OCI-LY7 (cell line): Measurements from ENCODE around the gene CHST8. TPM values are rescaled to one million over a fixed set of nuclear protein-coding genes. Genes with fewer than 3 reads are reported as not detected.
"Not testable (repeated sequence)": the region's sequence is repeated elsewhere in the genome, so short reads cannot be mapped to it uniquely, and the experiment has no call there.

Experiments
- BruUV-seq: library from RNA; stranded (reverse); fragments of 400-500 nt; replicated peaks from 2 replicates; lab custom pipeline; 2021; lab: Mats Ljungman, UMichigan
- CTCF ChIA-PET: fragments of 300-600 bp; sonication (Branson Sonifier 250); formaldehyde crosslinking; loops from one replicate; lab custom pipeline; 2022; ENCODE audit warnings: antibody characterized with exemption; ENCODE audit not compliant: unreplicated experiment; lab: Charles Lee
- POLR2A ChIA-PET: fragments of 300-600 bp; sonication (Branson Sonifier 250); formaldehyde crosslinking; loops from one replicate; lab custom pipeline; 2022; ENCODE audit warnings: antibody characterized with exemption; lab: Charles Lee
- DNase-seq: peaks from one replicate; pipeline ENCODE4 v3.0.0-alpha.2; 2015; ENCODE audit warnings: low spot score
- H2AFZ ChIP-seq: fragments of 200-600 bp; sonication (generic), shearing (Covaris generic); 2 replicates; pipeline ENCODE4 v1.6.1; 2014; ENCODE audit warnings: mild to moderate bottlenecking, antibody characterized with exemption, low read length, moderate library complexity
- H3K27ac ChIP-seq: fragments of 200-600 bp; sonication (generic); 2 replicates; pipeline ENCODE4 v1.5.1; 2014; ENCODE audit warnings: mixed run types, low read depth, mild to moderate bottlenecking, moderate library complexity, low read length, inconsistent platforms; ENCODE audit not compliant: poor library complexity, severe bottlenecking
- H3K36me3 ChIP-seq: fragments of 200-600 bp; sonication (generic); 2 replicates; pipeline ENCODE4 v1.6.1; 2014; ENCODE audit warnings: mild to moderate bottlenecking, antibody characterized with exemption, low read length, moderate library complexity, mixed read lengths; ENCODE audit not compliant: insufficient read depth
- H3K4me1 ChIP-seq: fragments of 200-600 bp; sonication (generic); 2 replicates; pipeline ENCODE4 v1.5.1; 2014; ENCODE audit warnings: mild to moderate bottlenecking, low read length; ENCODE audit not compliant: insufficient read depth, poor library complexity, severe bottlenecking
- H3K4me2 ChIP-seq: fragments of 200-600 bp; sonication (generic); 2 replicates; pipeline ENCODE4 v1.6.1; 2014; ENCODE audit warnings: mild to moderate bottlenecking, low read length
- H3K4me3 ChIP-seq: fragments of 200-600 bp; sonication (generic); 2 replicates; pipeline ENCODE4 v1.5.1; 2014; ENCODE audit warnings: mild to moderate bottlenecking, low read depth, low read length; ENCODE audit not compliant: poor library complexity, severe bottlenecking
- H3K79me2 ChIP-seq: fragments of 200-600 bp; sonication (generic); 2 replicates; pipeline ENCODE4 v1.6.1; 2016; ENCODE audit warnings: low read depth, mild to moderate bottlenecking, low read length, moderate library complexity, mixed read lengths; ENCODE audit not compliant: insufficient read depth
- H3K9me2 ChIP-seq: fragments of 200-600 bp; sonication (generic); 2 replicates; pipeline ENCODE4 v1.6.1; 2016; ENCODE audit warnings: mild to moderate bottlenecking, low read length, mixed read lengths; ENCODE audit not compliant: insufficient read depth
- H3K9me3 ChIP-seq: fragments of 200-600 bp; sonication (generic); 2 replicates; pipeline ENCODE4 v1.6.1; 2014; ENCODE audit warnings: mild to moderate bottlenecking, mixed run types, low read length, mixed read lengths
- H4K20me1 ChIP-seq: fragments of 200-600 bp; sonication (generic); 2 replicates; pipeline ENCODE4 v1.6.1; 2014; ENCODE audit warnings: mild to moderate bottlenecking, antibody characterized with exemption, low read length, moderate library complexity, mixed read lengths; ENCODE audit not compliant: insufficient read depth
- EZH2phosphoT487 ChIP-seq: fragments of 200-600 bp; sonication (generic); IDR thresholded peaks from 2 replicates; pipeline ENCODE4 v1.6.1; 2018; ENCODE audit warnings: low read depth, borderline replicate concordance, mild to moderate bottlenecking, mixed run types, antibody characterized with exemption, low read length, moderate library complexity, mixed read lengths
- intact Hi-C: fragments of 100-400 bp; cut with micrococcal nuclease; formaldehyde crosslinking; loops from one replicate; pipeline ENCODE4 v1.10.0; 2022; ENCODE audit not compliant: unreplicated experiment
- total RNA-seq, 2 experiments: library from RNA; depleted of rRNA in 1 of 2; stranded (reverse); fragments of >200 nt in 1 of 2; shearing (Covaris generic) in 1 of 2; gene quantifications; 2 replicates each; pipeline ENCODE4 v1.2.3, GENCODE V29; 2014 to 2022
- TF ChIP-seq, protein P1 (sequence below): fragments of 200-600 bp; sonication (generic); conservative IDR thresholded peaks from 2 replicates; pipeline ENCODE4 v1.5.1; 2014; ENCODE audit warnings: mild to moderate bottlenecking, antibody characterized with exemption, low read length, moderate library complexity, mixed read lengths

Gene CHST8
- total RNA-seq, 2 experiments from 2014 or later: not detected

DNA sequence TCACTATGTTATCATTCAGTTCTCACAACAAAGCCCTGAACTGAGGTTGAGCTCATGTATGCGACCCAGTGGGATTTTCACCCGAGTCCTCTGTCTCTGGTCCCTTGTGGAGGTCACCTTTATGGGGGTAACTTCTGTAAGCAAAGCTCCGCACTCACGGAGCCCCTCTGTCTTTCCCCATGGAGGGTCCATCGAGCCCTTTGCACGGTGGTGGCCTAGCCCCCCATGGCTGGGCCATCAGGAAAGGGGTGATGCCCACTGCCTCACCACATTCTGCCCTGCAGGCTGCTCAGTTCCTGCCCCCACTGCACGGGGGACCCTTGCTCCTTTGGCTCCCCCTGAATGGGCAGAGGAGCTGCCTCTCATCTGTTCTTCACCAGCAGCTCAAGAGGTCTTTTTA, 39.6 kb downstream of the CHST8 start:
- Histone ChIP-seq H3K36me3 (no peaks in the 10 kb centered on the region), H3K9me3 (no peaks in the 10 kb centered on the region), H3K27ac (no peak overlapping the region), H3K79me2 (no peaks in the 10 kb centered on the region), H2AFZ (no peak overlapping the region), H3K4me2 (no peak overlapping the region), H3K9me2 (no peaks in the 10 kb centered on the region), H4K20me1 (no peaks in the 10 kb centered on the region), H3K4me1 (no peaks in the 10 kb centered on the region), H3K4me3 (no peak overlapping the region)
- TF ChIP-seq, protein P1, sequence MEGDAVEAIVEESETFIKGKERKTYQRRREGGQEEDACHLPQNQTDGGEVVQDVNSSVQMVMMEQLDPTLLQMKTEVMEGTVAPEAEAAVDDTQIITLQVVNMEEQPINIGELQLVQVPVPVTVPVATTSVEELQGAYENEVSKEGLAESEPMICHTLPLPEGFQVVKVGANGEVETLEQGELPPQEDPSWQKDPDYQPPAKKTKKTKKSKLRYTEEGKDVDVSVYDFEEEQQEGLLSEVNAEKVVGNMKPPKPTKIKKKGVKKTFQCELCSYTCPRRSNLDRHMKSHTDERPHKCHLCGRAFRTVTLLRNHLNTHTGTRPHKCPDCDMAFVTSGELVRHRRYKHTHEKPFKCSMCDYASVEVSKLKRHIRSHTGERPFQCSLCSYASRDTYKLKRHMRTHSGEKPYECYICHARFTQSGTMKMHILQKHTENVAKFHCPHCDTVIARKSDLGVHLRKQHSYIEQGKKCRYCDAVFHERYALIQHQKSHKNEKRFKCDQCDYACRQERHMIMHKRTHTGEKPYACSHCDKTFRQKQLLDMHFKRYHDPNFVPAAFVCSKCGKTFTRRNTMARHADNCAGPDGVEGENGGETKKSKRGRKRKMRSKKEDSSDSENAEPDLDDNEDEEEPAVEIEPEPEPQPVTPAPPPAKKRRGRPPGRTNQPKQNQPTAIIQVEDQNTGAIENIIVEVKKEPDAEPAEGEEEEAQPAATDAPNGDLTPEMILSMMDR: no peak
- TF ChIP-seq EZH2phosphoT487: no peak
- ChIA-PET CTCF (no interaction called here), POLR2A (interaction anchor here (0.7 kb wide), 1 partner anchor 154 kb away, joined by 3 read pairs; no protein-coding TSS in a partner anchor)
- BruUV-seq: no TSS peak
- no peak for DNase-seq
- intact Hi-C loops: no loop called here

GRCh38 chr19:33662391-33663092, 40.8 kb downstream of the CHST8 start:
- BruUV-seq: no TSS peak
- no peak overlapping the region for H3K4me2 ChIP-seq
- H3K4me3 ChIP-seq: no peak overlapping the region
- no peak for TF ChIP-seq EZH2phosphoT487
- TF ChIP-seq, protein P1: no peak
- H3K9me2 ChIP-seq: no peaks in the 10 kb centered on the region
- intact Hi-C loops: no loop called here
- H4K20me1 ChIP-seq: no peaks in the 10 kb centered on the region
- POLR2A ChIA-PET: no interaction called here
- H3K9me3 ChIP-seq: no peaks in the 10 kb centered on the region
- no peak overlapping the region for H2AFZ ChIP-seq
- CTCF ChIA-PET: interaction anchor here (0.5 kb wide), 1 partner anchor 240 kb away, joined by 4 read pairs; no protein-coding TSS in a partner anchor
- H3K79me2 ChIP-seq: no peaks in the 10 kb centered on the region
- no peak for DNase-seq
- H3K36me3 ChIP-seq: no peaks in the 10 kb centered on the region
- H3K4me1 ChIP-seq: no peaks in the 10 kb centered on the region
- H3K27ac ChIP-seq: no peak overlapping the region

- CTCF ChIA-PET, H3K9me3 ChIP-seq, POLR2A ChIA-PET, H2AFZ ChIP-seq, BruUV-seq, H3K4me2 ChIP-seq, H3K79me2 ChIP-seq, H3K36me3 ChIP-seq, H3K4me3 ChIP-seq, H3K27ac ChIP-seq, intact Hi-C loops, H4K20me1 ChIP-seq, DNase-seq, H3K9me2 ChIP-seq, H3K4me1 ChIP-seq: not testable (repeated sequence)
Measured at GRCh38 chr19:33663316-33663715, 41.6 kb downstream of the CHST8 start.
